ENCODE results near the gene PYURF. TPM values are rescaled to one million over a fixed set of nuclear protein-coding genes. Genes with fewer than 3 reads are reported as not detected.

PYURF gene, protein sequence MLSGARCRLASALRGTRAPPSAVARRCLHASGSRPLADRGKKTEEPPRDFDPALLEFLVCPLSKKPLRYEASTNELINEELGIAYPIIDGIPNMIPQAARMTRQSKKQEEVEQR
- 56.7 TPM for total RNA-seq

GRCh38 chr4:88523325-88524129 lies at the start of gene PYURF:
PYURF (minus strand) TSS chr4:88523776; CDS start chr4:88523700, 76 bp downstream.

Other genes with a start within 250 kb of the PYURF start
- 134 TPM for gene PPM1K, start 239.2 kb downstream of the PYURF start, total RNA-seq
- 6.6 TPM for gene HERC6, start 144.9 kb downstream of the PYURF start, total RNA-seq
- gene HERC5, start 66.7 kb downstream of the PYURF start, total RNA-seq: 1.6 TPM
- gene HERC3, start 68.7 kb upstream of the PYURF start, total RNA-seq: 91.4 TPM
- gene NAP1L5, start 174.1 kb upstream of the PYURF start, total RNA-seq: 30.0 TPM